Measurements from ENCODE around the gene GALNT14.

Gene GALNT14

GRCh38 chr2:31053929-31054782 is 84.1 kb downstream of the GALNT14 start:
- Histone ChIP-seq H3K36me3 (ENCODE audit: insufficient read depth, low read length) (no peaks in the 10 kb centered on the region), H3K4me3 (ENCODE audit: low read length) (no peak overlapping the region), H3K4me1 (ENCODE audit: insufficient read depth, low read length) (no peaks in the 10 kb centered on the region), H3K9me3 (ENCODE audit: low read length) (no peaks in the 10 kb centered on the region), H3K27me3 (ENCODE audit: insufficient read depth, low read length) (no peaks in the 10 kb centered on the region), H2AFZ (ENCODE audit: low read depth, low read length) (no peak overlapping the region)

DNA sequence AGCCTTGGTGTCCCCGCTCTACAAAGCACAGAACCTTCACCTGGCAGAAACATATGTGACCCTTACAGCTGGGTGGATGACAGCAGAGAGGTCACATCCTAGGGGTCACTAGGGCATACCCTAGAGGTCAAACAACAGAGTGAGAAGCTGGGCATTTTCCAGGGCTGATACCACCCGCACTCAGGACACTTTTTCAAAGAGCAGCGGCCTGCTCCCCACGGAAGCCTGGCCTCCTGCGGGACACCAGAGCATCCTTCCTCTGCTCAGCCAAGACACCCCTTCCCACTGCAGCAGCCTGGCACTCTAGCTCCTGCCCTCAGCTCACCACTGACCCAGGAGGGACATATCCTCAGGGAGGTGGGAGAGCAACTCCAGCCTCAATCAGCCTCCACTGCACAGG is 86.0 kb downstream of the GALNT14 start:
- no peaks in the 10 kb centered on the region for H3K27me3 ChIP-seq (ENCODE audit: insufficient read depth, low read length)
- no peaks in the 10 kb centered on the region for H3K4me1 ChIP-seq (ENCODE audit: insufficient read depth, low read length)
- H3K4me3 ChIP-seq (ENCODE audit: low read length), result no peak overlapping the region

GRCh38 chr2:31051258-31052140 is 86.7 kb downstream of the GALNT14 start:
- no peaks in the 10 kb centered on the region for H3K9me3 ChIP-seq (ENCODE audit: low read length)
- no peak overlapping the region for H3K4me3 ChIP-seq (ENCODE audit: low read length)
- no peaks in the 10 kb centered on the region for H3K27me3 ChIP-seq (ENCODE audit: insufficient read depth, low read length)
- no peaks in the 10 kb centered on the region for H3K36me3 ChIP-seq (ENCODE audit: insufficient read depth, low read length)
- no peak overlapping the region for H2AFZ ChIP-seq (ENCODE audit: low read depth, low read length)
- H3K4me1 ChIP-seq (ENCODE audit: insufficient read depth, low read length), result no peaks in the 10 kb centered on the region

More for the DNA sequence above, 86.0 kb downstream of the GALNT14 start:
- H3K36me3 ChIP-seq (ENCODE audit: insufficient read depth, low read length), result no peaks in the 10 kb centered on the region
- H2AFZ ChIP-seq (ENCODE audit: low read depth, low read length), result no peak overlapping the region
- no peaks in the 10 kb centered on the region for H3K9me3 ChIP-seq (ENCODE audit: low read length)

GRCh38 chr2:31049916-31050588 is 88.2 kb downstream of the GALNT14 start:
- no peaks in the 10 kb centered on the region for H3K27me3 ChIP-seq (ENCODE audit: insufficient read depth, low read length)
- no peaks in the 10 kb centered on the region for H3K9me3 ChIP-seq (ENCODE audit: low read length)
- H2AFZ ChIP-seq (ENCODE audit: low read depth, low read length), result no peak overlapping the region
- H3K36me3 ChIP-seq (ENCODE audit: insufficient read depth, low read length), result no peaks in the 10 kb centered on the region
- no peak overlapping the region for H3K4me3 ChIP-seq (ENCODE audit: low read length)
- no peaks in the 10 kb centered on the region for H3K4me1 ChIP-seq (ENCODE audit: insufficient read depth, low read length)

DNA sequence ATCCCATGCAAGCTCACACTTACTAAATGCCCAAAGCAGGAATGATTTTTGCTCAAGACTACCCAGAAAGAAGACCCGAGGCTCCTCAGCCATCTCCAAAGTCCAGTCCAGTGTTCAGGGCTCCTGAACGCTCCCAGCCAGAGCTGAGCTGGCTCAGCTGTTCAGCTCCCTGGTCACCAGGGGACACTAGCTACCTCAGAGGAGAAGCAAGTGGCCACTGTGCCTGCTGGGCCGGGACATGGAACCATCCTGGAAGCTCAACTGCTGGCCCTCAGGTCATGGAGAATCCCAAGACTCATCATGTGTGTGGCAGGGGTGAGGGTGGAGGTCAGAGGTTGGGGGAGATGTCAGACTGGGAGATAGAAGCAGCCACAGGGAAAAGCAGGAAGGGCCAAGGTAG is 89.0 kb downstream of the GALNT14 start:
- H3K4me1 ChIP-seq (ENCODE audit: insufficient read depth, low read length), result no peaks in the 10 kb centered on the region
- H2AFZ ChIP-seq (ENCODE audit: low read depth, low read length), result no peak overlapping the region
- H3K4me3 ChIP-seq (ENCODE audit: low read length), result no peak overlapping the region
- H3K9me3 ChIP-seq (ENCODE audit: low read length), result no peaks in the 10 kb centered on the region
- H3K27me3 ChIP-seq (ENCODE audit: insufficient read depth, low read length), result no peaks in the 10 kb centered on the region
- no peaks in the 10 kb centered on the region for H3K36me3 ChIP-seq (ENCODE audit: insufficient read depth, low read length)

DNA sequence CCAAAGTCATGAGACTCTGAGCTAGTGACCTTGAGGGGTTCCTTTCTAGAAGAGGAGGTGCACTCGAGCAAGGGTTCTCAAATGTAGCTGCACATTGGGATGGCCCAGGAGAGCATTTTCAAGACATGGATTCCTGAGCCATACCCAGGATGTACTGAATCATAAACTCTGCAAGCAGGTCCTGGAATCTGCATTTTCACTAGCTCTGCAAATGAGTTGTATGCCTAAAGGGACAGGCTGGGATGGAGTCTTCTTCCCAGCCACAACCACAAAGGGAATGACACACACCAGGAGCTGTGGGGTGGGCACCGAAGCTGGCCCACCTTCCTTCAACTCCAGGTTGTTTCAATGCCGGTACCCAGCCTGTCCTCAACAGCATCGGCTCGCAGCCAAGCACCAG is 90.6 kb downstream of the GALNT14 start:
- H3K4me3 ChIP-seq (ENCODE audit: low read length), result no peak overlapping the region
- H3K4me1 ChIP-seq (ENCODE audit: insufficient read depth, low read length), result no peaks in the 10 kb centered on the region
- no peaks in the 10 kb centered on the region for H3K9me3 ChIP-seq (ENCODE audit: low read length)
- H2AFZ ChIP-seq (ENCODE audit: low read depth, low read length), result no peak overlapping the region
- no peaks in the 10 kb centered on the region for H3K27me3 ChIP-seq (ENCODE audit: insufficient read depth, low read length)
- H3K36me3 ChIP-seq (ENCODE audit: insufficient read depth, low read length), result no peaks in the 10 kb centered on the region

GRCh38 chr2:31038385-31038784 is 99.9 kb downstream of the GALNT14 start:
- Histone ChIP-seq H2AFZ (ENCODE audit: low read depth, low read length) (no peak overlapping the region), H3K4me3 (ENCODE audit: low read length) (no peak overlapping the region), H3K4me1 (ENCODE audit: insufficient read depth, low read length) (no peaks in the 10 kb centered on the region), H3K27me3 (ENCODE audit: insufficient read depth, low read length) (no peaks in the 10 kb centered on the region), H3K9me3 (ENCODE audit: low read length) (no peaks in the 10 kb centered on the region), H3K36me3 (ENCODE audit: insufficient read depth, low read length) (no peaks in the 10 kb centered on the region)

GRCh38 chr2:31037058-31037457 is 101.2 kb downstream of the GALNT14 start:
- Histone ChIP-seq H2AFZ (ENCODE audit: low read depth, low read length) (no peak overlapping the region), H3K4me3 (ENCODE audit: low read length) (no peak overlapping the region), H3K36me3 (ENCODE audit: insufficient read depth, low read length) (no peaks in the 10 kb centered on the region), H3K4me1 (ENCODE audit: insufficient read depth, low read length) (no peaks in the 10 kb centered on the region), H3K9me3 (ENCODE audit: low read length) (no peaks in the 10 kb centered on the region), H3K27me3 (ENCODE audit: insufficient read depth, low read length) (no peaks in the 10 kb centered on the region)

- H3K36me3 ChIP-seq (ENCODE audit: insufficient read depth, low read length), result no peaks in the 10 kb centered on the region
- H3K4me3 ChIP-seq (ENCODE audit: low read length), result no peak overlapping the region
- H3K9me3 ChIP-seq (ENCODE audit: low read length), result no peaks in the 10 kb centered on the region
- H3K4me1 ChIP-seq (ENCODE audit: insufficient read depth, low read length), result no peaks in the 10 kb centered on the region
- H2AFZ ChIP-seq (ENCODE audit: low read depth, low read length), result no peak overlapping the region
- H3K27me3 ChIP-seq (ENCODE audit: insufficient read depth, low read length), result no peaks in the 10 kb centered on the region
Measured at GRCh38 chr2:31033032-31033431, 105.2 kb downstream of the GALNT14 start.

- Histone ChIP-seq H3K4me1 (ENCODE audit: insufficient read depth, low read length) (no peaks in the 10 kb centered on the region), H2AFZ (ENCODE audit: low read depth, low read length) (no peak overlapping the region)
Measured at GRCh38 chr2:31032475-31032874, 105.8 kb downstream of the GALNT14 start.

DNA sequence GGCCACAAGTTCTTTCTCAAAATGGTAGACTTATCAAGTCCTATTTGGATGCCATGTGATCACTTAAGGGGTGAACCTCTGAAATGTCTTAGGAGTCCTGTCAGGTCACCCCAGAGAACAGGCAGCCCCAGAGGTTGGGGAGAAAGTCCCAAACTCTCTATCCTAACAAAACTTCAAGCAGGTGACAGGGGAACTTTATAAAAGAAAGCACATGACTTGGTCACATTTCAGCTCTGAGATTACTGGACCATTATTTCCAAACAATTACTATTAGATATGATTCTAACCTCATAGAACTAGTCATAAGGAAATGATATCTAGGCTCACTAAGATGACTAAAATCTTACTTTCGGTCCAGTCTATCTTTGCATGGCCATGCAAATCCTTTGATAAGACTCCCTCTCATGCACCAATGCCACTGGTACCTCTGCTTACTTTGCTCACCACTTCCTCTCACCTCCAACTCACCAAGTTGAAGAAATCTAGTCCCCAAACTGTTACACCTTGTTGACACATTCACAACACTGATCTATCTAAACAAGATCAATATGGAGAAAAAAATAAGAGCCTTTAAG is 107.0 kb downstream of the GALNT14 start:
- Histone ChIP-seq H3K4me1 (ENCODE audit: insufficient read depth, low read length) (no peaks in the 10 kb centered on the region), H3K4me3 (ENCODE audit: low read length) (no peak overlapping the region)

More at GRCh38 chr2:31032475-31032874, 105.8 kb downstream of the GALNT14 start:
- no peaks in the 10 kb centered on the region for H3K36me3 ChIP-seq (ENCODE audit: insufficient read depth, low read length)
- H3K9me3 ChIP-seq (ENCODE audit: low read length), result no peaks in the 10 kb centered on the region
- no peak overlapping the region for H3K4me3 ChIP-seq (ENCODE audit: low read length)
- no peaks in the 10 kb centered on the region for H3K27me3 ChIP-seq (ENCODE audit: insufficient read depth, low read length)

GRCh38 chr2:31028417-31028816 is 109.8 kb downstream of the GALNT14 start:
- Histone ChIP-seq H3K27me3 (ENCODE audit: insufficient read depth, low read length) (no peaks in the 10 kb centered on the region), H2AFZ (ENCODE audit: low read depth, low read length) (no peak overlapping the region), H3K4me1 (ENCODE audit: insufficient read depth, low read length) (no peaks in the 10 kb centered on the region), H3K36me3 (ENCODE audit: insufficient read depth, low read length) (no peaks in the 10 kb centered on the region), H3K4me3 (ENCODE audit: low read length) (no peak overlapping the region), H3K9me3 (ENCODE audit: low read length) (no peaks in the 10 kb centered on the region)

More for the DNA sequence above, 107.0 kb downstream of the GALNT14 start:
- H3K9me3 ChIP-seq (ENCODE audit: low read length), result no peaks in the 10 kb centered on the region
- H3K36me3 ChIP-seq (ENCODE audit: insufficient read depth, low read length), result no peaks in the 10 kb centered on the region
- H2AFZ ChIP-seq (ENCODE audit: low read depth, low read length), result no peak overlapping the region
- H3K27me3 ChIP-seq (ENCODE audit: insufficient read depth, low read length), result no peaks in the 10 kb centered on the region
